AG04450 (cell line): ENCODE results near the gene MSI1. TPM values are rescaled to one million over a fixed set of nuclear protein-coding genes. Genes with fewer than 3 reads are reported as not detected.

ENCODE experiments used
- CTCF ChIA-PET: fragments of 300-600, 350-600 bp; formaldehyde crosslinking; extraction: SDS; loops from one replicate; lab custom pipeline; 2022; ENCODE audit warnings: antibody characterized with exemption, inconsistent platforms; lab: Charles Lee
- POLR2A ChIA-PET: fragments of 350-600 bp; formaldehyde crosslinking; extraction: SDS; loops from one replicate; lab custom pipeline; 2021; ENCODE audit warnings: antibody characterized with exemption, inconsistent platforms; lab: Yijun Ruan, JAX
- DNase-seq: peaks from one replicate; pipeline ENCODE4 v3.0.0-alpha.2; 2011; ENCODE audit warnings: low read depth, low spot score
- H3K27ac ChIP-seq: one replicate; pipeline ENCODE4 v1.5.1; 2012; ENCODE audit warnings: low read depth, low read length, control low read depth
- H3K27me3 ChIP-seq: one replicate; pipeline ENCODE4 v1.6.0; 2012; ENCODE audit warnings: low read length; ENCODE audit not compliant: control insufficient read depth, insufficient read depth
- H3K4me3 ChIP-seq: 2 replicates; pipeline ENCODE4 v1.5.1; 2011; ENCODE audit warnings: mild to moderate bottlenecking, low read depth, low read length, control low read depth
- H3K9me3 ChIP-seq: 2 replicates; pipeline ENCODE4 v1.5.1; 2012; ENCODE audit warnings: low read length; ENCODE audit not compliant: control insufficient read depth, insufficient read depth
- CTCF ChIP-seq: IDR thresholded peaks from 2 replicates; pipeline ENCODE4 v1.5.1; 2011; ENCODE audit warnings: low read depth, low read length, control low read depth, inconsistent platforms
- polyA plus RNA-seq: library from polyadenylated mRNA; depleted of rRNA; stranded (reverse); fragments of >200 nt; gene quantifications from 2 replicates; pipeline ENCODE4 v1.2.3, GENCODE V29; 2011

MSI1 gene
- polyA plus RNA-seq, 1 experiment, result not detected

GRCh38 chr12:120316798-120317223 is 52.2 kb downstream of the MSI1 start:
- peak overlapping the region; percentile 65 for H3K27ac ChIP-seq
- ChIA-PET CTCF (interaction anchor here (0.5 to 2.1 kb wide), 8 partner anchors 9 to 223 kb away, joined by 5 to 20 read pairs (median 8); partner anchors contain the start of genes RNU4-1 and SIRT4), POLR2A (interaction anchor here (0.7 to 1.7 kb wide), 6 partner anchors 15 to 116 kb away, joined by 3 to 10 read pairs (median 6); partner anchors contain the start of genes RNU4-1, RNU4-2, RPLP0 and SIRT4)
- no peaks in the 10 kb centered on the region for H3K9me3 ChIP-seq
- DNase-seq, result no peak
- TF ChIP-seq CTCF, result no peak
- peaks cover 11% of the 10 kb centered on the region for H3K27me3 ChIP-seq
- peak overlapping the region; percentile 81 for H3K4me3 ChIP-seq

GRCh38 chr12:120314220-120314619 is 54.7 kb downstream of the MSI1 start:
- Histone ChIP-seq H3K4me3 (no peak overlapping the region), H3K27me3 (no peaks in the 10 kb centered on the region), H3K9me3 (no peaks in the 10 kb centered on the region), H3K27ac (no peak overlapping the region)
- peak; percentile 26; the same call in 1 of the 2 replicates for TF ChIP-seq CTCF
- no peak for DNase-seq
- POLR2A ChIA-PET, result interaction anchor here (1.0 to 1.4 kb wide), 2 partner anchors 12 to 23 kb away, joined by 3 read pairs; partner anchors contain the start of genes RNU4-2 and SIRT4
- CTCF ChIA-PET, result interaction anchor here (0.5 to 4.0 kb wide), 2 partner anchors 11 to 143 kb away, joined by 11 to 32 read pairs; partner anchors contain the start of gene SIRT4

- CTCF ChIA-PET, result interaction anchor here (0.5 to 3.0 kb wide), 38 partner anchors 8 to 216 kb away, joined by 3 to 49 read pairs (median 3); partner anchors contain the start of genes COX6A1, DYNLL1, RNU4-1 and RNU4-2
- Histone ChIP-seq H3K27me3 (no peaks in the 10 kb centered on the region), H3K4me3 (peak within 1 kb of the TSS; percentile 76)
These were observed 66.8 kb downstream of the MSI1 start, which contains the start of gene SIRT4 for GRCh38 chr12:120301962-120302815. SIRT4 (plus strand) TSS chr12:120302321; CDS start chr12:120303562, 1,241 bp downstream.

GRCh38 chr12:120292661-120293531 is 76.1 kb downstream of the MSI1 start, which contains the start of gene RNU4-1:
RNU4-1 (minus strand) TSS chr12:120293237.
- Histone ChIP-seq H3K9me3 (no peaks in the 10 kb centered on the region), H3K4me3 (peak within 1 kb of the TSS; percentile 62), H3K27ac (peak within 1 kb of the TSS; percentile 100), H3K27me3 (no peaks in the 10 kb centered on the region)
- ChIA-PET POLR2A (interaction anchor here (0.6 to 4.9 kb wide), 15 partner anchors 9 to 236 kb away, joined by 3 to 245 read pairs (median 14); partner anchors contain the start of genes COQ5, PXN, RAB35 and RPLP0), CTCF (interaction anchor here (0.5 to 4.8 kb wide), 5 partner anchors 9 to 138 kb away, joined by 3 to 68 read pairs (median 5); partner anchors contain the start of gene SIRT4)
- TF ChIP-seq CTCF, result no peak
- peak; percentile 95 for DNase-seq

More at GRCh38 chr12:120301962-120302815, 66.8 kb downstream of the MSI1 start, which contains the start of gene SIRT4:
- peak; percentile 80 for TF ChIP-seq CTCF
- Histone ChIP-seq H3K27ac (peak within 1 kb of the TSS; percentile 86), H3K9me3 (no peaks in the 10 kb centered on the region)
- POLR2A ChIA-PET, result interaction anchor here (0.6 to 1.4 kb wide), 8 partner anchors 10 to 1094 kb away, joined by 3 to 86 read pairs (median 6); partner anchors contain the start of genes RNU4-1, RNU4-2 and RPLP0
- peak; percentile 85 for DNase-seq
